ENCODE data around the gene SAG.

- TF ChIP-seq EP300 (IDR thresholded peaks at IDR 0.05) (no peak), CTCF (IDR thresholded peaks at IDR 0.05) (no peak)
Observed at GRCh38 chr2:233349005-233349998, 41.7 kb downstream of the SAG start.
